ENCODE measurements around the gene ECI1.
"Not testable (repeated sequence)": the region's sequence is repeated elsewhere in the genome, so short reads cannot be mapped to it uniquely, and the experiment has no call there.

The ECI1 gene

GRCh38 chr16:2209258-2210008 is 42.0 kb downstream of the ECI1 start:
- DNase-seq: no peak

GRCh38 chr16:2208772-2209171 is 42.6 kb downstream of the ECI1 start:
- DNase-seq: no peak

- DNase-seq: no peak
These were observed 43.1 kb downstream of the ECI1 start for GRCh38 chr16:2208308-2208707.

GRCh38 chr16:2207872-2208271 is 43.5 kb downstream of the ECI1 start:
- no peak for DNase-seq

GRCh38 chr16:2206780-2207433 is 44.5 kb downstream of the ECI1 start:
- DNase-seq: no peak

GRCh38 chr16:2206420-2206779 is 45.0 kb downstream of the ECI1 start:
- no peak for DNase-seq

GRCh38 chr16:2205967-2206313 is 45.4 kb downstream of the ECI1 start:
- no peak for DNase-seq

GRCh38 chr16:2205104-2205966 is 46.1 kb downstream of the ECI1 start, which contains the start of gene MLST8:
Gene MLST8 (plus strand): TSS chr16:2205454. CDS start chr16:2206086, 632 bp downstream.
- peak; percentile 56 for DNase-seq

GRCh38 chr16:2204416-2205103 is 46.8 kb downstream of the ECI1 start:
- no peak for DNase-seq

- DNase-seq: not testable (repeated sequence)
These were observed 48.2 kb downstream of the ECI1 start for GRCh38 chr16:2203119-2203688.

- no peak for DNase-seq
These were observed 51.1 kb downstream of the ECI1 start for GRCh38 chr16:2200313-2200712.

GRCh38 chr16:2199621-2200139 is 51.7 kb downstream of the ECI1 start:
- no peak for DNase-seq

- DNase-seq: no peak
These were observed 52.3 kb downstream of the ECI1 start for GRCh38 chr16:2199095-2199494.

GRCh38 chr16:2198283-2198682 is 53.1 kb downstream of the ECI1 start:
- DNase-seq: no peak

GRCh38 chr16:2197765-2198164 is 53.6 kb downstream of the ECI1 start:
- DNase-seq: no peak

- DNase-seq: no peak
These were observed 54.3 kb downstream of the ECI1 start for GRCh38 chr16:2196981-2197511.

- DNase-seq: no peak
These were observed 55.0 kb downstream of the ECI1 start, which contains the start of gene CASKIN1 for GRCh38 chr16:2196162-2196980. Gene CASKIN1 (minus strand): TSS chr16:2196605. CDS start chr16:2196432, 173 bp downstream.

- DNase-seq: no peak
These were observed 55.8 kb downstream of the ECI1 start for GRCh38 chr16:2195322-2196161.

GRCh38 chr16:2194852-2195321 is 56.5 kb downstream of the ECI1 start:
- DNase-seq: peak; percentile 27
